HL-60/S4 treated with retinoic acid at 250 ng/mL for 4 days and 3 days (cell line): ENCODE results near the gene NUDCD2.

ENCODE experiments used
- in situ Hi-C: fragments of 300-500 bp; cut with MboI; formaldehyde crosslinking; loops from 2 replicates; pipeline ENCODE4 v1.7.0; 2022; ENCODE audit warnings: low sequenced_read_pairs

The NUDCD2 gene, protein sequence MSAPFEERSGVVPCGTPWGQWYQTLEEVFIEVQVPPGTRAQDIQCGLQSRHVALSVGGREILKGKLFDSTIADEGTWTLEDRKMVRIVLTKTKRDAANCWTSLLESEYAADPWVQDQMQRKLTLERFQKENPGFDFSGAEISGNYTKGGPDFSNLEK

DNA sequence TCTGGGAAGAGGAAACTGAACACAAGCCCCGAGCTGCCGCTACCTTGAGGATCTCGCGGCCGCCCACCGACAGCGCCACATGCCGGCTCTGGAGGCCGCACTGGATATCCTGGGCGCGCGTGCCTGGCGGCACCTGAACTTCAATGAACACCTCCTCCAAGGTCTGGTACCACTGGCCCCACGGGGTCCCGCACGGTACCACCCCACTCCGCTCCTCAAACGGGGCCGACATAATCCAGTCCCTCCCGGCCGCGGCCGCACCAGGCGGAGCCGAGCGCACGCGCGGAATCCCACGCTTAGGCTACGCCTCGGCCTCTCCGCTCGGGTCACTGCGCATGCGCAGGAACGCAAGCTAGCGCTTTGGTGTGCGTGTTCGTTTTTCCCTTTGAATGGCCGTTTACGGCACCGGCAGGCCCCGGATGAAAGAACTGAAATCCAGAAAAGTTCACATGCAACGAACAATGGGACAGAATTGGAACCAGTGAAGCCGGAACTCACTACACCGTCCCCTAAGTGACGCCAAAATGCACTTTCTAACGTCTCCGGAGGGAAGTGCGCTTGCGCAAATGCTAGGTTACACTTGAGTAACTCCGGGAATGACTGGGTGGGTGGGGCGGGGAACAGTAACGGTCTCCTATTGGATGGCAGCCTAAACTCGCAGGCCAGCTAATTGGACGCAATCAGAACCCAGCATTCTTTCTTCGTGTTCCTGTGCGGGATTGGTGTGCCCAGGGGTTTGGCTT lies at the start of gene NUDCD2:
Gene NUDCD2, minus strand, starts transcription at position 284 of the 743 bp plus-strand sequence. Its CDS starts 52 bp downstream, at position 232.
- in situ Hi-C loops = no loop called here

DNA sequence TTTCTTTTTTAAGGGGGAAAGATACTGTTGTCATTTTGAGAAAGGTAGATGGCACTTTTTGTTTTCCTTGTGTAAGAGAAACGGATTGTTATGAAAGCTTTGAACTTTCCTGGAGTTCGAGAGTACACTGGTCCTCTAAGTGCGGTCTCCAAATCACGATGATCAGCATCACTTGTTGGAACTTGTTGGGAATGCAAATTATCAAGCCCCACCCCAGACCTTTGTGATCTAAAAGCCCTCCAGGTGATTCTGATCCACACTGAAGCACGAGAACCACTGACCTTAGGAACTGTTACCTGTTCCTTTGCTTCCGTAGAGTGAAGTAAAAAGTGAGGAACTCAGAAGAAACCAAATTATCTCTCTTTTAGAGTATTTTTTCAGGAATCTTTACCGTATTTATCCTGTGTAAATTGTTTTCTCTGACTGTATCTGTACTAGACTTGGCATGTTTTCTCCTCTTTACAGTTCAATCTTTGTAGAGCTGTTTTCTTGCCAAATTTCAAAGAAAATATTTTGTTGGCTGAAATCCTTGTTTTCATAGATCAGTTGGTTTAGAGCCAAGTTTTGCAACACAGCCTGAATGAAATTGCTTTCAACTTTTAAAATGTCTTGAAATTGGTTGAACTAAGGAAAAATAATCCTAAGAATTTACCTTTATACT lies 49.5 kb upstream of the NUDCD2 start:
- in situ Hi-C loops = no loop called here

DNA sequence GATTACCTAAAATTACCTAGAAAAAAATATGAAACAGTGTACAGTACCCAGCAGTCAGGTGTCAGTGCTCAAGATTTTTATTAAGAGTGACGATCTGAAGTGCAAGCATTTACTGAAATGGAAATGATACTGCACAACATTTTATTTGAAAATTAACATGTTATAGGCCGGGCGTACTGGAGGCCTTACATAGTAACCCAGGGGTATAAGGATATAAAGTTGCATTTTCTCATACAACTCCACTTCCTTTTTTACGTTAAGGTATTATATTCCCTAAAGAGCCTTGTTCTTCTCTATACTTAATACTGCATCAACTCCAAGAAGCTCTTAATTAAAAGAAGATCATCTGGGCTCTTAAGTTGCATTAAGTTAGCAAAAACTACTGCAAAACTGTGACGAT lies 48.9 kb upstream of the NUDCD2 start:
- in situ Hi-C loops = no loop called here

DNA sequence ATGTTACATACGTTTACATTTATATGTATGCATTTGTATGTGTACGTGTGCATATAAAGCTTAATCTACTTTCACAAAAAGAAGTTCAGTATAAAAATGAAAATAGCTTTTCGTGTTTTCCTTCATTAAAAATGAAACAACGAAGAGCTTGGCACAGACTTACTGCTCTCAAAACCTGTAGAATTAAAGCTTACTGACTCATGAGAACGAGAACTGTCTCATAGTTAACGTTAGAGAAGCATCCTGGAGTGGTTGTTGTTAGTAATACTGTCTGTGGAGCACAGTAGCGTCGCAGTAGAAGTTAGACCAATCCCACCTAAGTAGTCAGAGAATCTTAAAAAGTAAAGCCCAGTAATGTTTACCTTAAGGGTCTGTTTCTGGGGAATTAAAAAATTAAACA lies 46.8 kb upstream of the NUDCD2 start:
- in situ Hi-C loops = no loop called here

DNA sequence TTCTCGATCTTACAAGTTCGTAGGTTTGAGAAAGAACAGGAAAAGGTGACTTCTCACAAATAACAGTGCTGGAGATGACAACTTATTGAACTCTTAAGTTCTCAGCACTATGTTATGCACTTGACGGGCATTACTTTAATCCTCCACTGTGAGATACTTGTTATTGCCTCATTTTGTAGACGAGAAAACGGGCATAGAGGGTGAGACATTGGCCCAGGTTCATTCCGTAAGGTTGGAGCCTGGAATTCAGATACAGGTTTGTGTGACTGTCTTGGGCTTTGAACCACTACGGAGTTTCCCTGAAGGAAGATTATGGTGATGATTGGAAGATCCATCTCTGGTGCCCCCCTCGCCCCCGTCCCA lies 46.2 kb upstream of the NUDCD2 start:
- in situ Hi-C loops = no loop called here

DNA sequence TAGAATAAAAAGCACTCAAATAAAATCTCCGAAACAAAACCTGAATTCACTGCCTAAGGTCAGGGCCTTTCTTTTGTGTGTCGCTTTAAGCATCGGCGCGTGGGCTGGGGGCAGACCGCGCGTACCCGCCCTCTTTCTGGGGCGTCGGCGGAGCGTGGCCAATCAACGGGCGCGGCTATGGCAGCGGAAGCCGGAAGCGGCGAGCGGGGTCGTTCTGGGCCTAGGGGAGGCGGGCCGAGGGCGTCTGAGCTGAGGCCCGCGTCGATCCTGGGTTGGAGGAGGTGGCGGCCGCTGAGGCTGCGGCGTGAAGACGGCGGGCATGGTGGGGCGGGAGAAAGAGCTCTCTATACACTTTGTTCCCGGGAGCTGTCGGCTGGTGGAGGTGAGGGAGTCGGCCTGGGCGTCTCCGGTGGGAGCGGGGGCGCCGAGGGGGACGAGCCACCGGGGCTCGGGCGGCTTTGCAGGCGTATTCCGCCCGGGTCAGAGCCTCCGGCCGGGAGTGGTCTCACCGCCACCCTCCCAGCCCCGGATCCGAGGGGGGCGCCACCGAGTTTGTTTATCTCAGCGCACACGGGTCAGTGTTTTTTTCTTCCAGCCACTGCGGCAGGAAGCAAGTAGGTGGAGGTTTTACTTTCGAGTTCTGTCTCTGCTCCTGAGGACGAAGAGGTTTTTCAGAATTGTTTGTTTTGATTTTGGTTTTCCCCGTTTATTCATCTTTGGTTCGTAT lies 45.6 kb upstream of the NUDCD2 start, which contains the start of gene MAT2B:
Gene MAT2B, plus strand, starts transcription at position 252 of the 727 bp plus-strand sequence. Its CDS starts 68 bp downstream, at position 320.
- in situ Hi-C loops = no loop called here

DNA sequence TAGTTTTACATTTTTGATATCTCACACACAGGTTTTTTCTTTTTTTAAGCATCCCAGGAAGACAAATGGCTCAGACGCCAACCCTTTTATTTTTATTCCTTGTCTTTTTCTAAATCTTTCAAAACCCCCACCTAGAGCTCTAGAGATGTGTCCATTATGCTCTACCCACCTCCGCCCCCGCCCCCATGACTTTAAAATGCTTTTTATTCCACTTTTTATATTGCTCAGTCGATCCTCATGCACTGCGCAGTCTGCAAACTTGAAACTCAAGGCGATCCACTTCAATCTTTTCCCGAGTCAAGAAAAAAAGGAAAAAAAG lies 45.1 kb upstream of the NUDCD2 start:
- in situ Hi-C loops = no loop called here

DNA sequence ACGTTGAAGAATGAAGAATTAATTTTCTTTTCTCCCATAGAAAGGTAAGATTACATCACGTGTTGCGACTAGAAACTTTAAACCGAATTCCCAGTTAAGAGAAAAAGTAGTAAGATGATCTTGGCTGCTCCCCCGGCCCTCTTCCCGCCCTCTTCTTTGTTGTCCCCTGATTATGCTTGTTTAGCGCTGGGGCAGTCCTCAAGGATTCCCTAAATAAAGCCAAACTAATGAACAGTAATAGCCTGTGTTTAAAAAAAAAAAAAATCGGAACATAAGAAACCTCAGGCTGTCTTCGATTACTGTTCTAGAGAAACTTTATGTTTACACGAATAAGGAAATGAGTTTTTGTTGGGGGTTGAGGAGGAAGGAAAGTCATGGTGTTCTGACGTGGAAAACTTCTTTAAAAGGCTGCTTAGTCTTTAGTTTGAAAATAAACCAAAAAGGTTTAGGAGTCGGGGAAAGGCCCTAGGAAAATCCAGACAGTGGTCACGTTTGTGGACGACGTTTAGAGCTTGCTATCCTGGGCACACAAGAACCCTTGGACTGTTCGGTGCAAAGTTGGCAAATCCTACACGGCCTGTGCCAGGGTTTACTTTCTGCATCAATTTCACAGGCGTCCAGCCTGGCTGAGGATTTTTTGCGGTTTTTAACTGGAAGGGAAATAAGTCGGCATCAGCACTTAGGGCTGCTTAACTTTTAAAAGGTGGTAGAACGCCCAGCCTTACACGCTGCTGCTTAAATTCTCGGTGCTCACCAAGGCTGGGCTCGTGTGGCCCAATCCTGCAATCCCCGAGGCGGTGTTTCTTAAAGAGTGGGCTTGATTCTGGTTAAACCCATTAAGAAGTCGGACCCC lies 44.4 kb upstream of the NUDCD2 start:
- in situ Hi-C loops = no loop called here

DNA sequence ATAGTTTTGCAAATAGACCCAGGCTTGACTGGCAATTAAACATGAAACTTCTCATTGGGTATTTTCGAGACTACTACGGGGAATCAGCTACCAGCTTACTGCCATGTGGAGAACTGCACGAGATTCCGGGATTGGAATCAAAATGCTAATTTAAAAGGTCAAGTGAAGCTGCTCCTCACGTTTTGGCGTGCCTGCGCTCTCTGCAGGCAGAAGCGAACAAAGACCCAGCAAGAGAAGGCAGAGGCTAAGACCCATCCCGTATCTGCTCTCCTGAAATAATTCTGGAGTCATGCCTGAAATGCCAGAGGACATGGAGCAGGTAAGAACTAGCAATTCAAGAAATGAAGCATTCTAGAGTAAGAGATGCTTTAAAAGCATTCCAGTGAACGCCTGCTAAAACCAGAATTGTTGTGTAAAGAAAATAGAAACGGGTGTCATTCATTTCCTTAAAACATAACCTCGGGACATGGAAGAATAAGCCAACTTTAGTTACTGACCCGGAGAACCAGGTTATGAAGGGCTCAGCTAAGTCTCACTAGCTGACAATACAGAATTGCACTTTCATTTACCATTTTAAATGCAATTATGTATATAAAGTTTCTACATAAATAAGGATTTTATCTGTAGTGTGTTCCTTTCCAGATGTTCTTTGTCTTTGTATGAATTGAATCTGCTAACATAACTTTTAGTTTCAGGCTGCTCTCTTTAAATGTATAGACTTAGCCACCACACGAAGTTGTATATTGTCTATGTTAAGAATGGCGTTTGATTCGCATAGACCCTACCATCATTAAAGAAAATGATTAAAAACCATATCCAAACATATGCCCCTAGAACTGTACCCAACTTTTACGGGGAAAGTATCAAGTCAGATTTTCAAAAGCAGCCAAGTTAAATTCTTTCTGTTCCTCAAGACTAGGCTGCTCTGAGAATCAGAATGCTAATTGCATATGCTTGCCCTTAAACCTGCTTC lies 43.5 kb upstream of the NUDCD2 start:
- in situ Hi-C loops = no loop called here

DNA sequence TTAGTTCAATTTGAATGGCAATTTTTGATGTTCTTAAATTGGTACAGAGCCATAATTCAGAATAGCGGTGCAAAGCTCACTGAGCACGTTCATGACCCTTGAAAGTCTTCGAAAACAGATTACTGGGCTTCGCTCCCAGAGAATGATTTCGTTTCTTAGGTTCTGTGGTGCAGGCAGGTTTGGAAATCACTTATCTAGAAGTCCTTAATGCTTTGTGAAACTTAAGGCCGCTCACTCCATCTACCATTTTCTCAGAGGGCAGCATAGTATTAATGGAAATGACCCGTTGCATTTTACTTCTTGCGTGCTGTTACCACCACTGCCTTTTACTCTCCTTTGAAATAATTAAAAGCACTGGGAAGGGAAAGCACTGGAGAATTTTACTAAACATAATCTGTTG lies 42.6 kb upstream of the NUDCD2 start:
- in situ Hi-C loops = no loop called here

DNA sequence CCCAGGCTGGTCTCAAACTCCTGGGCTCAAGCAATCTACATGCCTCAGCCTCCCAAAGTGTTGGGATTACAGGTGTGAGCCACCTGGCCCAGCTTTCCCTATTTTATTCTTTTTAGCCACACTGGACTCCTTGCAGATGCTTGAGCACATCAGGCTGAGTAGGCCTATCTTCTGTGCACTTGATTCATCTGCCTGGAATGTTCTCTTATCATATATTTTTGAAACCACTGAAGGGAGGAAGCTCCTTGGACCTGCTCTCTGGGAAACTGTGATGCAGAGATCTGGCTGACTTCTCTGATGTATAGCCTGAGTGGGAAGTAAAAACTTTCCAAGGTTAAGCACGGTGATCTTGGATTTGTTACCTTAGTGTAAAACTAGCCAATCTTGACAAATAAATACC lies 39.0 kb upstream of the NUDCD2 start:
- in situ Hi-C loops = no loop called here

DNA sequence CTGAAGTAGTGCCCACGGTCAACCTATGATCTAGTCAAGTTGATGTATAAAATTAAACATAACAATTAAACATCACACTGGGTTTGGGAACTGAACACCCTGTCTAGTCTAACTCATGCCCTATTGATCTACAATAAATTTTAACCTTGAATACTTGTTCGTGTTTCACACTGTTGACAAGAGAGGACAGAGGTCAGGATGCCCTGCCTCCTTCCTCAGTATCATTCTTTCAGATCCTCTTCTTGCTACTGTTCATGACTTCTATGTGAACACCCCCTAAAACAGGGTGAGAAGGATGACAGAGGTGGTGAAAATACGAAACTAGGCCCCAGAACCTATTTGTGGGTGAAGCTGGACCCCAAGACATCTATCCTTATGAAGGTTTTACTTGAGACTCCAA lies 37.4 kb upstream of the NUDCD2 start:
- in situ Hi-C loops = no loop called here

DNA sequence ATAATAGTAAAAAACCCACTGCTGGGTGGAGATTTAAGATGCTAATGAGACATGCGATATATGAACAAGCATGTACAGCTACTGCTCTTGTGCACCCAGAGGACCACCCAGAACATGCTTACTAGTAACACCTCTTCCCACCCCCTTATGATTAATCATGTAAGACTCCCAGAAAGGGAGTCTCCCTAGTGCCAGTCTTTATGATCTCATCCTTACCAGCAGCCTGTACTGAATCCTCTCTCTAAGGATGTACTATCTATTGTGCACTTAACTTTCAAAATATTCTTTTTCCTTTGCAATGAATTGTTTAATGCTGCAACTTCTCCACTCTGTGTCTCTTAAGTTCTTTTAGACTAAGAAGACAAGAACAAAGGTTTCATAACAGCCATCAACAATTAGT lies 36.4 kb upstream of the NUDCD2 start:
- in situ Hi-C loops = no loop called here

DNA sequence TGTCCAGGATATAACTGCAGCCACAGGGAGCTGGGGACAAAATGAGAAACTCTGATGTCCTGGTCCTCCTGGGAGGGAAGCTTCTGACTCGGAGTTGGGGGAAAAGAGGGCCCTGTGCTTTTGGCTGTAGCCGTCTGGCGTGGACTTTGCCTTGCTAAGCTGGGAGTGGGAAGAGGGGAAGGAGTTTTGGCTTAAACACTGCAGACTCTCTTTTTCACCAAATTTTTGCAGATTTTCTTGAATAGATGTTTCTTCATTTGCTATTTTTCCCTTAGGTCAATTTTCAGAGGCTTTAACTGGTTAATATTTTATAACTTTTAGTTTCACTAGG lies 29.8 kb upstream of the NUDCD2 start:
- in situ Hi-C loops = no loop called here

DNA sequence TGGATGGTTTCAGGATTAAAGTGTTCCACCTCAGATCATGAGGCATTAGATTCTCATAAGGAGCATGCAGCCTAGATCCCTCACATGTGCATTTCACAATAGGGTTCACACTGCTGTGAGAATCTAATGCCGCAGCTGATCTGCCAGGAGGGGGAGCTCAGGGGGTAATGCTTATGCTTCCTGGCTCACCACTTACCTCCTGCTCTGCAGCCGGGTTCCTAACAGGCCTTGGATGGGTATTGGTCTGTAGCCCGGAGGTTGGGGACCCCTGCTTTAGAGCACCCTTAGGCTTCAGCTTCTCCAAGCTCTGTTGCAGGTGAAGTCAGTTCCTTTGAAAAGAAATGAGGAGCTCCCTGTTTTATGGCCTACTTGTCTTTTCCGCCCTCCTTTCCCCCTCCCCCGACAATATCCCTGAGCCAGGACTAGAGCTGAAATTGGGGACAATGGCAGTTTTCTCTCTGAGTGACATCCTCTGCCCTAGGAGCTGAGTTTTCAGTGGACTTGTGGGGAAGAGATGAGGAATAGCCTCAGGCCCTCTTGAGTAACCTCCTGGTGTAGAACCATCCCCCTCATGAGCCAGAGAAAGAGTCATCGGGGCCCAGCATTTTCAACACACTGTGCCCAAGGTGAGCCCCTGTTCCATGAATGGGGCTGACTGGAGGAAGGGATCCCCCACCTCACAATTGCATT lies 29.3 kb upstream of the NUDCD2 start:
- in situ Hi-C loops = no loop called here

DNA sequence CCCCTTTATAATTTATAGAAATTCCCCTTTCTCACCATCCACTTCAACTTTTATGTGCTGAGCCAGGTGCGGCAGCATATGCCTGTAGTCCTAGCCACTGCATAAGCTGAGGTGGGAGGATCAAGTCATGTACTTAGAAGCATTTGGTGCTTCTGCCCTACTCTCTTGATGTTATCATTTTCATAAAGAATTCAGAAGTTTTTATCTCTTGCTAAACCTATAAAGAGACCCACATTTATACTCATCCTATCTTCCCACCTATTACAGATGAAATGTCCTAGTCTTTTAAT lies 19.0 kb upstream of the NUDCD2 start:
- in situ Hi-C loops = no loop called here

DNA sequence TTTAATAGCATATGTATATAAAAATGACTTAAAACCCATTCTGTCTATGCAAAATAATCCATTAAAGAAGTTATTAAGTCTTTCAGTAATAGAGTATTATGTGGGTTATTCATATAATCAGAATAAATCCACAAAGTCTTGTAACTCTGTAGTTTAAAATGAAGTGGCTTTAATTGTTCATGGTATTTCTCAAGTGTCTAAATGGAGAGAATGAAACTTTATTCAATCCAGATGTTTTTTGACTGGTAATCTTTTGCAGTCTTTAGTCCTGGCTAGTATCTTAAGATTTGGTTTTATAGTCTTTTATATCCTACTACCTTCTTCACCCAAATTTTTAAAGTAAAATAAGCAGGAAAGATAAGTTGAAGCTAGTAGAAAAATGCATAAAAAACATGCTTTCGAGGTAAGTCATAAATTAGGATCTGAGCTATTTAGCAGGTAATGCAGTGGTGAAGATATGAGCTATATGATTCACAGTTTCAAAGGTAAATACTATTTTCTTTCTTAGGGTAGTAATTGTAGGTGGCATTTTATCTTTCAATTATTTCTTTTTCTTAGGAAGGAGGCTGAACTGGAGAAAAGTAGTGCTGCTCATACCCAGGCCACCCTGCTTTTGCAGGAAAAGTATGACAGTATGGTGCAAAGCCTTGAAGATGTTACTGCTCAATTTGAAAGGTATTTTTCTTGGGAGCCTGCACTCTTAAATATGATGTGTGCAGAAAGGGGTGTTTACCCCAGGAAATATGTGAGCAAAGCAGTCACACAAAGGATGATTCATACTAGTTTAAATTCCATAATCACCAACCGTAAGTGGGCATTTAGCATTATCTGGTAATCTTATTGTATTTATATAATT lies 18.5 kb upstream of the NUDCD2 start:
- in situ Hi-C loops = no loop called here

DNA sequence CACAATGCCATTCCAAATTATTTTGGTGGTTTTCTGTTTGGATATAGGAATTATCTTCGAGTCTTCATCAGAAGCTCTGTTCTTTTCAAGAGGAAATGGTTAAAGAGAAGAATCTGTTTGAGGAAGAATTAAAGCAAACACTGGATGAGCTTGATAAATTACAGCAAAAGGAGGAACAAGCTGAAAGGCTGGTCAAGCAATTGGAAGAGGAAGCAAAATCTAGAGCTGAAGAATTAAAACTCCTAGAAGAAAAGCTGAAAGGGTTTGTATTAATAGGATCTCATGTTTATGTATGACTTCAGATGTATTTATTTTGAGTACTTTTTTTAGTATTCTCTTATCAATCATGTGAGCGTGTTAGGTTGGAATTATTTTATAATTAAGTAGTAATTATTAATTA lies 15.5 kb upstream of the NUDCD2 start:
- in situ Hi-C loops = no loop called here
